Endothelial cell of umbilical vein (primary cell): ENCODE data around the gene GSG1L. TPM values are rescaled to one million over a fixed set of nuclear protein-coding genes. Genes with fewer than 3 reads are reported as not detected.

Experiments used
- BruUV-seq: library from RNA; stranded (reverse); fragments of 400-500 nt; replicated peaks from 2 replicates; lab custom pipeline; 2021; lab: Mats Ljungman, UMichigan
- CTCF ChIA-PET: fragments of 300-600, 350-600 bp; sonication (Branson Sonifier 250); formaldehyde crosslinking; loops from one replicate; lab custom pipeline; 2021; ENCODE audit warnings: antibody characterized with exemption, inconsistent platforms; lab: Charles Lee
- POLR2A ChIA-PET: fragments of 300-600, 350-600 bp; sonication (Branson Sonifier 250); formaldehyde crosslinking; loops from one replicate; lab custom pipeline; 2021; ENCODE audit warnings: antibody characterized with exemption, inconsistent platforms; lab: Charles Lee
- DNase-seq: peaks from one replicate; pipeline ENCODE4 v3.0.0-alpha.2; 2011; ENCODE audit warnings: low read depth, low spot score
- FAIRE-seq: peaks from 2 replicates; lab custom pipeline; 2011; peaks lifted over from hg19 to GRCh38; lab: Jason Lieb, UNC
- H2AFZ ChIP-seq: 2 replicates; pipeline ENCODE4 v1.6.0; 2012; ENCODE audit warnings: low read depth, low read length, control low read depth, inconsistent platforms
- H3K27ac ChIP-seq: 2 replicates; pipeline ENCODE4 v1.5.1; 2011; ENCODE audit warnings: low read depth, mild to moderate bottlenecking, control low read depth, low read length, moderate library complexity; ENCODE audit not compliant: insufficient read depth
- H3K27me3 ChIP-seq, 2 experiments: 2 replicates each; pipeline versions ENCODE4 v1.6.0 to v1.6.1; 2011; ENCODE audit warnings: low read length in 2 of 2, mixed read lengths in 1 of 2; ENCODE audit not compliant: control insufficient read depth in 2 of 2, insufficient read depth in 2 of 2
- H3K36me3 ChIP-seq, 2 experiments: 2 replicates in 1 of 2; 3 replicates in 1 of 2; pipeline ENCODE4 v1.5.1; 2011; ENCODE audit warnings: low read length in 2 of 2, mild to moderate bottlenecking in 1 of 2, moderate library complexity in 1 of 2; ENCODE audit not compliant: control insufficient read depth in 2 of 2, insufficient read depth in 2 of 2; ENCODE audit errors: extremely low read depth in 1 of 2
- H3K4me1 ChIP-seq: 3 replicates; pipeline ENCODE4 v1.5.1; 2011; ENCODE audit warnings: mild to moderate bottlenecking, low read length; ENCODE audit not compliant: control insufficient read depth, insufficient read depth; ENCODE audit errors: extremely low read depth
- H3K4me2 ChIP-seq: 2 replicates; pipeline ENCODE4 v1.6.1; 2011; ENCODE audit warnings: low read length, control low read depth, mixed read lengths; ENCODE audit not compliant: insufficient read depth
- H3K4me3 ChIP-seq, 3 experiments: fragments of 200-600 bp in 1 of 3; sonication (generic), shearing (Covaris generic) in 1 of 3; replicated peaks in 1 of 3; 2 replicates each; pipeline ENCODE4 v1.5.1; 2011 to 2016; ENCODE audit warnings: control low read depth in 3 of 3, low read length in 3 of 3, mild to moderate bottlenecking in 2 of 3, inconsistent platforms in 1 of 3, low read depth in 1 of 3, moderate library complexity in 1 of 3; ENCODE audit not compliant: insufficient read depth in 1 of 3
- H3K79me2 ChIP-seq: 2 replicates; pipeline ENCODE4 v1.6.0; 2012; ENCODE audit warnings: low read length, inconsistent platforms; ENCODE audit not compliant: control insufficient read depth, insufficient read depth
- H3K9ac ChIP-seq: replicated peaks from 2 replicates; pipeline ENCODE3; 2011; ENCODE audit warnings: low read length, control low read depth; ENCODE audit not compliant: insufficient read depth; ENCODE audit errors: extremely low read depth
- H3K9me1 ChIP-seq: replicated peaks from 3 replicates; pipeline ENCODE4 v1.6.0; 2011; ENCODE audit warnings: mild to moderate bottlenecking, low read length; ENCODE audit not compliant: control insufficient read depth, insufficient read depth; ENCODE audit errors: extremely low read depth
- H3K9me3 ChIP-seq: replicated peaks from 2 replicates; pipeline ENCODE4 v1.5.1; 2012; ENCODE audit warnings: low read length, inconsistent platforms; ENCODE audit not compliant: control insufficient read depth, insufficient read depth
- H4K20me1 ChIP-seq: replicated peaks from 2 replicates; pipeline ENCODE3; 2011; ENCODE audit warnings: mild to moderate bottlenecking, low read length; ENCODE audit not compliant: control insufficient read depth, insufficient read depth; ENCODE audit errors: extremely low read depth
- EZH2 ChIP-seq: IDR thresholded peaks from 2 replicates; pipeline ENCODE4 v1.6.1; 2012; ENCODE audit warnings: borderline replicate concordance, low read depth, mild to moderate bottlenecking, moderate library complexity, low read length, inconsistent platforms; ENCODE audit not compliant: severe bottlenecking
- GATA2 ChIP-seq: IDR thresholded peaks from 2 replicates; pipeline ENCODE4 v1.7.0; 2011; ENCODE audit warnings: low read depth, mild to moderate bottlenecking, moderate library complexity, mixed read lengths, low read length; ENCODE audit not compliant: insufficient read length, insufficient read depth
- JUN ChIP-seq: IDR thresholded peaks from 2 replicates; pipeline ENCODE4 v1.6.1; 2011; ENCODE audit warnings: borderline replicate concordance, low read depth; ENCODE audit not compliant: insufficient read length, insufficient read depth
- MAX ChIP-seq: IDR thresholded peaks from 2 replicates; pipeline ENCODE4 v1.6.1; 2011; ENCODE audit not compliant: insufficient read depth, insufficient read length
- MYC ChIP-seq: IDR thresholded peaks from one replicate; pipeline ENCODE4 v1.6.1; 2011; ENCODE audit warnings: mild to moderate bottlenecking, low read depth, low read length
- dilution Hi-C: fragments of 300-500 bp; cut with MboI; formaldehyde crosslinking; loops from one replicate; pipeline ENCODE4 v1.15.0; 2019; ENCODE audit warnings: low sequenced_read_pairs; ENCODE audit not compliant: extremely low pct_ligation_motif_present
- intact Hi-C: fragments of 100-400 bp; cut with micrococcal nuclease; formaldehyde crosslinking; loops from one replicate; pipeline ENCODE4 v1.10.0; 2022
- polyA plus RNA-seq, 4 experiments: library from polyadenylated mRNA; depleted of rRNA in 3 of 4; stranded (reverse) in 3 of 4; unstranded in 1 of 4; fragments of >200 nt; gene quantifications; 2 replicates each; pipeline versions ENCODE4 v1.2.1 to v1.2.3, GENCODE V29; 2011 to 2012; ENCODE audit warnings: missing spikeins in 1 of 4
- total RNA-seq: library from RNA; stranded (reverse); gene quantifications from 2 replicates; pipeline ENCODE4 v1.2.3, GENCODE V29; 2021
- TF ChIP-seq, protein P1 (sequence below), 2 donors: IDR thresholded peaks; 1 replicate in 1 of 2; 2 replicates in 1 of 2; pipeline ENCODE4 v1.5.1; 2011; ENCODE audit warnings: low read length in 2 of 2, mild to moderate bottlenecking in 2 of 2, moderate library complexity in 2 of 2, control low read depth in 1 of 2, inconsistent platforms in 1 of 2, low read depth in 1 of 2; ENCODE audit not compliant: insufficient read depth in 1 of 2; ENCODE audit errors: extremely low read depth in 1 of 2

GSG1L gene
- total and polyA plus RNA-seq, 2 donors (not counting 3 experiments of a cell fraction or from before 2014, with no cell fraction given) = 0.06 TPM; not detected in 1

GRCh38 chr16:27951489-27952120 is 111.9 kb downstream of the GSG1L start:
- Histone ChIP-seq H3K9me3 (no peaks in the 10 kb centered on the region), H3K36me3 (no peaks in the 10 kb centered on the region), H3K79me2 (no peaks in the 10 kb centered on the region), H3K9ac (no peak overlapping the region), H3K27ac (no peak overlapping the region), H3K9me1 (no peaks in the 10 kb centered on the region), H2AFZ (no peak overlapping the region), H3K4me2 (no peak overlapping the region), H3K27me3 (no peaks in the 10 kb centered on the region), H3K4me1 (no peaks in the 10 kb centered on the region), H3K4me3 (no peak overlapping the region), H4K20me1 (no peaks in the 10 kb centered on the region)
- no TSS peak for BruUV-seq
- FAIRE-seq (no peak), DNase-seq (no peak)
- intact Hi-C loops (no loop called here), dilution Hi-C loops (no loop called here)
- TF ChIP-seq, protein P1, sequence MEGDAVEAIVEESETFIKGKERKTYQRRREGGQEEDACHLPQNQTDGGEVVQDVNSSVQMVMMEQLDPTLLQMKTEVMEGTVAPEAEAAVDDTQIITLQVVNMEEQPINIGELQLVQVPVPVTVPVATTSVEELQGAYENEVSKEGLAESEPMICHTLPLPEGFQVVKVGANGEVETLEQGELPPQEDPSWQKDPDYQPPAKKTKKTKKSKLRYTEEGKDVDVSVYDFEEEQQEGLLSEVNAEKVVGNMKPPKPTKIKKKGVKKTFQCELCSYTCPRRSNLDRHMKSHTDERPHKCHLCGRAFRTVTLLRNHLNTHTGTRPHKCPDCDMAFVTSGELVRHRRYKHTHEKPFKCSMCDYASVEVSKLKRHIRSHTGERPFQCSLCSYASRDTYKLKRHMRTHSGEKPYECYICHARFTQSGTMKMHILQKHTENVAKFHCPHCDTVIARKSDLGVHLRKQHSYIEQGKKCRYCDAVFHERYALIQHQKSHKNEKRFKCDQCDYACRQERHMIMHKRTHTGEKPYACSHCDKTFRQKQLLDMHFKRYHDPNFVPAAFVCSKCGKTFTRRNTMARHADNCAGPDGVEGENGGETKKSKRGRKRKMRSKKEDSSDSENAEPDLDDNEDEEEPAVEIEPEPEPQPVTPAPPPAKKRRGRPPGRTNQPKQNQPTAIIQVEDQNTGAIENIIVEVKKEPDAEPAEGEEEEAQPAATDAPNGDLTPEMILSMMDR (IDR thresholded peaks at IDR 0.05; ENCODE audit: extremely low read depth in 1 of 2, insufficient read depth in 1 of 2, low read depth in 1 of 2, low read length in 2 of 2) = no peak
- TF ChIP-seq MYC (no peak), GATA2 (no peak), MAX (no peak), JUN (no peak), EZH2 (no peak)
- ChIA-PET CTCF (no interaction called here), POLR2A (no interaction called here)
